ENCODE results near the gene SOCS4.
A peak's percentile ranks its signal among the peaks of the same experiment; 100 is the strongest.

Gene SOCS4

GRCh38 chr14:55026793-55027561 lies at the start of gene SOCS4, which contains the start of gene WDHD1:
Gene SOCS4, plus strand, starts transcription at chr14:55027236. Its CDS starts 15,806 bp downstream, at chr14:55043042.
Gene WDHD1, minus strand, starts transcription at chr14:55027099. Its CDS starts 312 bp downstream, at chr14:55026787.
- Histone ChIP-seq H3K36me3 (replicated peaks; ENCODE audit: low read depth, low read length) (peaks cover 11% of the 10 kb centered on the region), H3K4me1 (ENCODE audit: low read length) (peaks cover 43% of the 10 kb centered on the region), H3K4me3 (ENCODE audit: low read length) (peak within 1 kb of the TSS; percentile 87), H3K27ac (ENCODE audit: low read length) (peak within 1 kb of the TSS; percentile 59), H4K20me1 (ENCODE audit: insufficient read depth, low read length) (peaks cover 13% of the 10 kb centered on the region; the same call in 1 of the 2 replicates), H3K9me3 (ENCODE audit: insufficient read depth, low read length) (no peaks in the 10 kb centered on the region), H3K9ac (ENCODE audit: low read length) (peak within 1 kb of the TSS; percentile 95), H2AFZ (ENCODE audit: low read depth, low read length) (peak within 1 kb of the TSS; percentile 76), H3K4me2 (ENCODE audit: low read length) (peak within 1 kb of the TSS; percentile 69), H3K79me2 (ENCODE audit: low read length) (peaks cover 75% of the 10 kb centered on the region), H3K27me3 (ENCODE audit: low read depth, low read length) (no peaks in the 10 kb centered on the region)
- no peak for TF ChIP-seq EZH2phosphoT487 (IDR thresholded peaks at IDR 0.05; ENCODE audit: low read depth)
- no peak for TF ChIP-seq CTCF (IDR thresholded peaks at IDR 0.05; ENCODE audit: low read depth, low read length)

- H3K36me3 ChIP-seq (replicated peaks; ENCODE audit: low read depth, low read length) = peaks cover 27% of the 10 kb centered on the region
Observed at GRCh38 chr14:54979039-54979438, 48.0 kb upstream of the SOCS4 start.

GRCh38 chr14:54981698-54982097 lies 45.3 kb upstream of the SOCS4 start:
- H3K9ac ChIP-seq (ENCODE audit: low read length) = no peak overlapping the region
- no peak overlapping the region for H2AFZ ChIP-seq (ENCODE audit: low read depth, low read length)
- no peak overlapping the region for H3K4me2 ChIP-seq (ENCODE audit: low read length)
- no peaks in the 10 kb centered on the region for H3K27me3 ChIP-seq (ENCODE audit: low read depth, low read length)
- no peaks in the 10 kb centered on the region for H3K9me3 ChIP-seq (ENCODE audit: insufficient read depth, low read length)
- H4K20me1 ChIP-seq (ENCODE audit: insufficient read depth, low read length) = no peaks in the 10 kb centered on the region
- H3K27ac ChIP-seq (ENCODE audit: low read length) = no peak overlapping the region
- H3K4me3 ChIP-seq (ENCODE audit: low read length) = no peak overlapping the region
- no peak for TF ChIP-seq EZH2phosphoT487 (IDR thresholded peaks at IDR 0.05; ENCODE audit: low read depth)
- TF ChIP-seq CTCF (IDR thresholded peaks at IDR 0.05; ENCODE audit: low read depth, low read length) = no peak; the same call in 1 of the 2 replicates
- peaks cover 39% of the 10 kb centered on the region for H3K36me3 ChIP-seq (replicated peaks; ENCODE audit: low read depth, low read length)
- H3K4me1 ChIP-seq (ENCODE audit: low read length) = no peaks in the 10 kb centered on the region
- H3K79me2 ChIP-seq (ENCODE audit: low read length) = no peaks in the 10 kb centered on the region

More at GRCh38 chr14:54979039-54979438, 48.0 kb upstream of the SOCS4 start:
- Histone ChIP-seq H3K27ac (ENCODE audit: low read length) (no peak overlapping the region), H3K9ac (ENCODE audit: low read length) (no peak overlapping the region), H3K4me2 (ENCODE audit: low read length) (no peak overlapping the region), H3K79me2 (ENCODE audit: low read length) (no peaks in the 10 kb centered on the region), H3K9me3 (ENCODE audit: insufficient read depth, low read length) (no peaks in the 10 kb centered on the region), H3K4me1 (ENCODE audit: low read length) (no peaks in the 10 kb centered on the region), H3K4me3 (ENCODE audit: low read length) (no peak overlapping the region), H3K27me3 (ENCODE audit: low read depth, low read length) (no peaks in the 10 kb centered on the region), H2AFZ (ENCODE audit: low read depth, low read length) (no peak overlapping the region), H4K20me1 (ENCODE audit: insufficient read depth, low read length) (no peaks in the 10 kb centered on the region)
- no peak for TF ChIP-seq EZH2phosphoT487 (IDR thresholded peaks at IDR 0.05; ENCODE audit: low read depth)
- no peak for TF ChIP-seq CTCF (IDR thresholded peaks at IDR 0.05; ENCODE audit: low read depth, low read length)

- no peak overlapping the region for H2AFZ ChIP-seq (ENCODE audit: low read depth, low read length)
- no peaks in the 10 kb centered on the region for H3K9me3 ChIP-seq (ENCODE audit: insufficient read depth, low read length)
- H3K36me3 ChIP-seq (replicated peaks; ENCODE audit: low read depth, low read length) = peaks cover 44% of the 10 kb centered on the region
- H3K27me3 ChIP-seq (ENCODE audit: low read depth, low read length) = no peaks in the 10 kb centered on the region
- TF ChIP-seq CTCF (IDR thresholded peaks at IDR 0.05; ENCODE audit: low read depth, low read length) (no peak), EZH2phosphoT487 (IDR thresholded peaks at IDR 0.05; ENCODE audit: low read depth) (no peak)
- no peak overlapping the region for H3K4me3 ChIP-seq (ENCODE audit: low read length)
- H3K4me1 ChIP-seq (ENCODE audit: low read length) = no peaks in the 10 kb centered on the region
- H4K20me1 ChIP-seq (ENCODE audit: insufficient read depth, low read length) = no peaks in the 10 kb centered on the region
- no peak overlapping the region for H3K9ac ChIP-seq (ENCODE audit: low read length)
- no peak overlapping the region for H3K27ac ChIP-seq (ENCODE audit: low read length)
- H3K4me2 ChIP-seq (ENCODE audit: low read length) = no peak overlapping the region
- H3K79me2 ChIP-seq (ENCODE audit: low read length) = no peaks in the 10 kb centered on the region
Observed at GRCh38 chr14:54985156-54985555, 41.9 kb upstream of the SOCS4 start.

Measured in OCI-LY3 (cell line).